ENCODE results near the gene EPHB2. TPM values are rescaled to one million over a fixed set of nuclear protein-coding genes. Genes with fewer than 3 reads are reported as not detected.

Gene EPHB2
- polyA plus RNA-seq, 2 of the 4 experiments (the other 2 are of a cell fraction): 13.0 to 35.3 TPM

- WGBS (ENCODE audit: missing lambda C conversion rate): 82% methylated on average over 6 of the region's 37 CpGs
- no peak overlapping the region for H3K4me3 ChIP-seq
- H3K9me3 ChIP-seq: no peaks in the 10 kb centered on the region
- H3K4me1 ChIP-seq: 0 out of 3 replicates have a peak, but pooled peaks cover 4% of the 10 kb centered on the region
- H3K27ac ChIP-seq: no peak overlapping the region
- ATAC-seq (no peak), FAIRE-seq (no peak), DNase-seq (ENCODE audit: low read depth in 1 of 2, low spot score in 1 of 2) (no peak)
- CTCF ChIA-PET: interaction anchor here (1.0 to 9.5 kb wide), 4 partner anchors 11 to 287 kb away, joined by 3 to 129 read pairs (median 6); no protein-coding TSS in a partner anchor
- no peak overlapping the region for H3K4me2 ChIP-seq
- no peak for TF ChIP-seq CTCF (IDR thresholded peaks at IDR 0.05)
- no peak for TF ChIP-seq ZSCAN20 (CRISPR knock-in tag; IDR thresholded peaks at IDR 0.05)
- TF ChIP-seq NR3C1 (IDR thresholded peaks at IDR 0.05): no peak
- no peak for TF ChIP-seq KDM1A (IDR thresholded peaks at IDR 0.05; ENCODE audit: low read depth)
- no peak for TF ChIP-seq TP53 (CRISPR knock-in tag; IDR thresholded peaks at IDR 0.05)
- no peak for TF ChIP-seq MAFK (IDR thresholded peaks at IDR 0.05; ENCODE audit: partially characterized antibody)
- TF ChIP-seq POLR2AphosphoS2 (conservative IDR thresholded peaks at IDR 0.05; ENCODE audit: low read length): no peak
- TF ChIP-seq PHF8 (IDR thresholded peaks at IDR 0.05; ENCODE audit: borderline replicate concordance, low read depth): no peak
- no peak for TF ChIP-seq CHD4 (IDR thresholded peaks at IDR 0.05; ENCODE audit: borderline replicate concordance)
- no peak for TF ChIP-seq CEBPB (IDR thresholded peaks at IDR 0.05)
- TF ChIP-seq HES2 (IDR thresholded peaks at IDR 0.05): no peak
- TF ChIP-seq CBX2 (IDR thresholded peaks at IDR 0.05; ENCODE audit: borderline replicate concordance, low read depth): no peak
- TF ChIP-seq MAX (IDR thresholded peaks at IDR 0.05): no peak
- no peak for TF ChIP-seq BCL3 (IDR thresholded peaks at IDR 0.05)
- no peak for TF ChIP-seq REST (IDR thresholded peaks at IDR 0.05)
- TF ChIP-seq HOXB13 (CRISPR knock-in tag; IDR thresholded peaks at IDR 0.05; ENCODE audit: low read depth): no peak
- no peak for TF ChIP-seq USF2 (IDR thresholded peaks at IDR 0.05)
- POLR2A ChIA-PET: no interaction called here
Observed at GRCh38 chr1:22676916-22677583, 33.6 kb upstream of the EPHB2 start.
